ENCODE results near the gene ERC1.
A peak's percentile ranks its signal among the peaks of the same experiment; 100 is the strongest.

The ERC1 gene

DNA sequence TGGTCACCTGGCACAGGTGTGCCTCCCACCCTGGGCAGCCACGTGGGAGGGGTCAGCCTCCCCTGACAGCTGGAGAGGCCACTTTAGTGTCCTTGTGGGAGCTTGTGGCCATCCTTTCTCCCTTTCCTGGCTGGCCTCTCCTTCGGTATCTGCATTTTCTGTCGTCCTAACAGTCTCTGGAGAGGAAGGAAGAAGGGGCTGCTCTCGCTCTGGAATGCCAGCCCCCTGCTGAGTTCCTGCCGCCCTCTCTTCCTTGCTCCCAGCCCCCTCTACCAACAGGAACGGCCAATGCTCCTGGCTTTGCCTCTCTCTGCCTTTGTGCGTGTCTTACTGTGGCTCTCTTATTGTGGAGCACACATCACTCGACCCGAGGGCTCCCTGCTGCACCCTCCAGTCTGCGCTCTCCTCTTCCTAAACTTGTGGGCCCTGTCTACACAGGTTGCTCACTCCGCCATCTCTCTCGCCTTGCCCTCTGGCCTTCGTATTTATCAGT is 532.6 kb downstream of the ERC1 start:
- H3K9ac ChIP-seq (ENCODE audit: low read length): no peak overlapping the region
- H3K4me1 ChIP-seq (ENCODE audit: control insufficient read depth, low read depth, low read length): peaks cover 13% of the 10 kb centered on the region
- H3K4me3 ChIP-seq (ENCODE audit: low read length): peak overlapping the region; percentile 12
- H3K27me3 ChIP-seq (ENCODE audit: control insufficient read depth, insufficient read depth, low read length): peaks cover 44% of the 10 kb centered on the region
- H3K9me3 ChIP-seq (ENCODE audit: control insufficient read depth, low read depth, low read length): no peaks in the 10 kb centered on the region
- no peak overlapping the region for H3K27ac ChIP-seq (ENCODE audit: low read length)
- H3K36me3 ChIP-seq (ENCODE audit: control insufficient read depth, low read depth, low read length): no peaks in the 10 kb centered on the region

- H3K4me1 ChIP-seq (ENCODE audit: control insufficient read depth, low read depth, low read length): peaks cover 13% of the 10 kb centered on the region
- H3K27ac ChIP-seq (ENCODE audit: low read length): no peak overlapping the region
- peaks cover 60% of the 10 kb centered on the region for H3K27me3 ChIP-seq (ENCODE audit: control insufficient read depth, insufficient read depth, low read length)
- no peaks in the 10 kb centered on the region for H3K36me3 ChIP-seq (ENCODE audit: control insufficient read depth, low read depth, low read length)
- H3K4me3 ChIP-seq (ENCODE audit: low read length): no peak overlapping the region
- H3K9ac ChIP-seq (ENCODE audit: low read length): no peak overlapping the region
- no peaks in the 10 kb centered on the region for H3K9me3 ChIP-seq (ENCODE audit: control insufficient read depth, low read depth, low read length)
Measured at GRCh38 chr12:1525858-1526257, 534.8 kb downstream of the ERC1 start.

- Histone ChIP-seq H3K9ac (ENCODE audit: low read length) (no peak overlapping the region), H3K9me3 (ENCODE audit: control insufficient read depth, low read depth, low read length) (no peaks in the 10 kb centered on the region), H3K27me3 (ENCODE audit: control insufficient read depth, insufficient read depth, low read length) (peaks cover 79% of the 10 kb centered on the region), H3K36me3 (ENCODE audit: control insufficient read depth, low read depth, low read length) (no peaks in the 10 kb centered on the region), H3K4me1 (ENCODE audit: control insufficient read depth, low read depth, low read length) (peaks cover 13% of the 10 kb centered on the region), H3K27ac (ENCODE audit: low read length) (no peak overlapping the region), H3K4me3 (ENCODE audit: low read length) (no peak overlapping the region)
Measured at GRCh38 chr12:1527789-1528188, 536.8 kb downstream of the ERC1 start.

- peaks cover 87% of the 10 kb centered on the region for H3K27me3 ChIP-seq (ENCODE audit: control insufficient read depth, insufficient read depth, low read length)
- peaks cover 4% of the 10 kb centered on the region for H3K4me1 ChIP-seq (ENCODE audit: control insufficient read depth, low read depth, low read length)
- no peak overlapping the region for H3K27ac ChIP-seq (ENCODE audit: low read length)
- H3K9ac ChIP-seq (ENCODE audit: low read length): no peak overlapping the region
- no peak overlapping the region for H3K4me3 ChIP-seq (ENCODE audit: low read length)
- H3K9me3 ChIP-seq (ENCODE audit: control insufficient read depth, low read depth, low read length): no peaks in the 10 kb centered on the region
- no peaks in the 10 kb centered on the region for H3K36me3 ChIP-seq (ENCODE audit: control insufficient read depth, low read depth, low read length)
Measured at GRCh38 chr12:1528791-1529190, 537.8 kb downstream of the ERC1 start.

DNA sequence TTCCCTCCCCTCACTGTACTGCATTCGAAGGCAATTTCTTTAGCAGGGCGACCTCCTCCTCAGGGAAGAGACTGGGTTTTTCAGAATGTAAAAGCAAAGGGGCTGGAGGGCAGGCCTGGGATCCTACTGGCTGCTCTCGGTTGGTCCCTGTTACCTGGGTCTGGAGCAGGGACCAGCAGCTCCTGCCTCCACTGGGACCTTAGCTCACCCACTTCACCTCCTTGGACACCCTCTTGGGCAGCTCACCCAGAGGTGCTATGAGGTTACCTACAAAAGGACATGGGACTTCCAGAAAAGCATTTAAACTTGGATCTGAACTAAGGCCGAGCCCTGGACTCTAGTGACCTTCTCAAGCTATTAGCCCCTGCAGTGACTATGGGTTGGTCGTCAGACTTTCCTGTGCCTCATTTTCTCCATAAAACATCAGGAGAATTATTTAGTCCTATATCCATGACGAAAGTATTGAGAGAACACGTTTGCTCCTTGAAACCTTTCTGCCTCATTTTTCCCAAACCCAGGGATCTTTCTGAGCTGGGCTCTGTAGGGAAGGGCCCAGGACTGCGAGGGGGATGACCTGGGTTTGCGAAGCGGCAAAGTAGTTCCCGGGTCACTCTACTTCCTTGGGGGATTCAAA is 538.3 kb downstream of the ERC1 start:
- Histone ChIP-seq H3K27me3 (ENCODE audit: control insufficient read depth, insufficient read depth, low read length) (peaks cover 87% of the 10 kb centered on the region), H3K27ac (ENCODE audit: low read length) (no peak overlapping the region), H3K4me3 (ENCODE audit: low read length) (peak overlapping the region; percentile 23), H3K36me3 (ENCODE audit: control insufficient read depth, low read depth, low read length) (no peaks in the 10 kb centered on the region), H3K4me1 (ENCODE audit: control insufficient read depth, low read depth, low read length) (no peaks in the 10 kb centered on the region), H3K9me3 (ENCODE audit: control insufficient read depth, low read depth, low read length) (no peaks in the 10 kb centered on the region), H3K9ac (ENCODE audit: low read length) (no peak overlapping the region)

- H3K9me3 ChIP-seq (ENCODE audit: control insufficient read depth, low read depth, low read length): no peaks in the 10 kb centered on the region
- H3K4me3 ChIP-seq (ENCODE audit: low read length): peak overlapping the region; percentile 23
- no peaks in the 10 kb centered on the region for H3K36me3 ChIP-seq (ENCODE audit: control insufficient read depth, low read depth, low read length)
- H3K4me1 ChIP-seq (ENCODE audit: control insufficient read depth, low read depth, low read length): no peaks in the 10 kb centered on the region
- H3K9ac ChIP-seq (ENCODE audit: low read length): no peak overlapping the region
- peaks cover 84% of the 10 kb centered on the region for H3K27me3 ChIP-seq (ENCODE audit: control insufficient read depth, insufficient read depth, low read length)
- no peak overlapping the region for H3K27ac ChIP-seq (ENCODE audit: low read length)
Measured at GRCh38 chr12:1529862-1530591, 539.0 kb downstream of the ERC1 start.

DNA sequence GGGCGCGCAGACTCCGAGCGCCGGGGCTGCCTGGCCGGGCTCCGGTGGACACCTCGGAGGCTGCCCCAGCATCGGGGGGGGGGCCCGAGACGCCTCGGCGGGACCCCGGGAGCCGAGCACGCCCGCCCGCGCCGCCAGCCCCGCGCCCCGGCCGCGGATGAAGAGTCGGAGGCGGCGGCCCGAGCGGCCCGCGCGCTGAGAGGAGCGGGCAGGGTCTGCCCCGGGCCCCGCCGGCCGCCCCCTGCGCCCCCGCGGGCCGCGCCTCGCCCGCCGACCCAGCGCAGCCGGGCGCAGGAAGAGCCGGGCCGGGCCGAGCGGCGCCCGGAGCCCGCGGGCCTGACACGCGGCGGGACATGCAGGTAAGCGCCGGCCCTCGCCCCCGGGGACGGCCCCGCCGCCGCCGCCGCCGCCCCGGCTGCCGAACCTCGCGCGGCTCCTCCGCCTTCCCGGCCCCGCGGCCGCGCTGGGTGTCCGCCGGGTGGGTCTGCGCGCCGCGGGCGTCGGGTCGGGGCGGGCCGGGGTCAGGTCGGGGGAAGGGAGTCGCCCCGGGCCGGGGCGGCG is 539.6 kb downstream of the ERC1 start:
- Histone ChIP-seq H3K27ac (ENCODE audit: low read length) (no peak overlapping the region), H3K27me3 (ENCODE audit: control insufficient read depth, insufficient read depth, low read length) (peaks cover 81% of the 10 kb centered on the region), H3K4me3 (ENCODE audit: low read length) (peak overlapping the region; percentile 41), H3K36me3 (ENCODE audit: control insufficient read depth, low read depth, low read length) (no peaks in the 10 kb centered on the region), H3K4me1 (ENCODE audit: control insufficient read depth, low read depth, low read length) (no peaks in the 10 kb centered on the region), H3K9me3 (ENCODE audit: control insufficient read depth, low read depth, low read length) (no peaks in the 10 kb centered on the region), H3K9ac (ENCODE audit: low read length) (no peak overlapping the region)

DNA sequence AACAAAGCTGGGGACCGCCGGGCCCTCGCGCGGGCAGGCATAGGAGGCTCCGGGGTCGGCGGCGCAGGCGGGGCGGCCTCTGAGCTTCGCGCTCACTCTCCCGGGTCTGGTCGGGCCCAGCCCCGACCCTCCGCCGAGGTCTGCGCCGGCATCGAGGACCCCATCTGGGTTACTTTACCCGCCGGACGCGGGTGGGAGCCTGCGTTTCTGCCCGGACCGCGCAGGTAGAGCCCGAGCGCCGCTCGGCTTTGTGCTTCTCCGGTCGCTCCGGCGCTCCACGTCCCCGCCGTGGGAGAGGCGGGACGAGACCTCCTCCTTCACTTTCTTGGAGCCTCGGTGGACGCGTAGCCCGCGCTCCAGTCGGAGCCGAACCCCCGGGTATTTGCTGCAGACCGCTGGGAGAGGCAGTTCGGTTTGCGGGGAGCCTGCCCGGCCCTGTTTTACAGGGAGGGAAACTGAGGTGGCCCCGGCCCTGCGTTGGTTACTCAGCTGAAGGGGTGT is 540.2 kb downstream of the ERC1 start:
- no peaks in the 10 kb centered on the region for H3K9me3 ChIP-seq (ENCODE audit: control insufficient read depth, low read depth, low read length)
- peaks cover 78% of the 10 kb centered on the region for H3K27me3 ChIP-seq (ENCODE audit: control insufficient read depth, insufficient read depth, low read length)
- no peaks in the 10 kb centered on the region for H3K4me1 ChIP-seq (ENCODE audit: control insufficient read depth, low read depth, low read length)
- H3K27ac ChIP-seq (ENCODE audit: low read length): no peak overlapping the region
- no peak overlapping the region for H3K9ac ChIP-seq (ENCODE audit: low read length)
- peak overlapping the region; percentile 41 for H3K4me3 ChIP-seq (ENCODE audit: low read length)
- no peaks in the 10 kb centered on the region for H3K36me3 ChIP-seq (ENCODE audit: control insufficient read depth, low read depth, low read length)

- Histone ChIP-seq H3K36me3 (ENCODE audit: control insufficient read depth, low read depth, low read length) (no peaks in the 10 kb centered on the region), H3K4me3 (ENCODE audit: low read length) (peak overlapping the region; percentile 41), H3K27me3 (ENCODE audit: control insufficient read depth, insufficient read depth, low read length) (peaks cover 72% of the 10 kb centered on the region), H3K4me1 (ENCODE audit: control insufficient read depth, low read depth, low read length) (no peaks in the 10 kb centered on the region), H3K9me3 (ENCODE audit: control insufficient read depth, low read depth, low read length) (no peaks in the 10 kb centered on the region), H3K9ac (ENCODE audit: low read length) (no peak overlapping the region), H3K27ac (ENCODE audit: low read length) (no peak overlapping the region)
Measured at GRCh38 chr12:1531654-1532374, 540.8 kb downstream of the ERC1 start.

GRCh38 chr12:1532375-1533165 is 541.5 kb downstream of the ERC1 start:
- H3K9ac ChIP-seq (ENCODE audit: low read length): no peak overlapping the region
- H3K27me3 ChIP-seq (ENCODE audit: control insufficient read depth, insufficient read depth, low read length): peaks cover 65% of the 10 kb centered on the region
- no peaks in the 10 kb centered on the region for H3K36me3 ChIP-seq (ENCODE audit: control insufficient read depth, low read depth, low read length)
- H3K4me3 ChIP-seq (ENCODE audit: low read length): no peak overlapping the region
- no peaks in the 10 kb centered on the region for H3K9me3 ChIP-seq (ENCODE audit: control insufficient read depth, low read depth, low read length)
- no peaks in the 10 kb centered on the region for H3K4me1 ChIP-seq (ENCODE audit: control insufficient read depth, low read depth, low read length)
- no peak overlapping the region for H3K27ac ChIP-seq (ENCODE audit: low read length)

DNA sequence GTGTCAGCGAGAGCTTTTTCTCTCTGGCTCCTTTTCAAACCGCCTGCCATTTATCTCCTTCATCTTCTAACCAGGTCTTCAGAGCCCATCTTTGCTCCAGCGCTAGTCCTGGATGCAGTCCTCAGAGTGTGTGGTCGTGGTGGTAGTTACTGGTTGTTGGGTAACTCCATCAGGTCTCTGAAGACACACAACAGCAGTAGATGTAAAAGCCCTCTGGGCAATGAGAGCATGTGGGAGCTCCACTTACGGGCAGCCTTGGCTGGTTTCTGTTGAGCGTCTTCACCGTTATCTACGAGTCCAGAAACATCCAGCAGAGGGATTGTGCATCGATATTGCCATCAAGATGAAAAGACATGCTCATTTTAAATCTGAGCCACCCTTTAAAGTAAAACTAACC is 542.2 kb downstream of the ERC1 start:
- no peak overlapping the region for H3K27ac ChIP-seq (ENCODE audit: low read length)
- H3K36me3 ChIP-seq (ENCODE audit: control insufficient read depth, low read depth, low read length): no peaks in the 10 kb centered on the region
- no peaks in the 10 kb centered on the region for H3K9me3 ChIP-seq (ENCODE audit: control insufficient read depth, low read depth, low read length)
- H3K27me3 ChIP-seq (ENCODE audit: control insufficient read depth, insufficient read depth, low read length): peaks cover 59% of the 10 kb centered on the region
- H3K4me1 ChIP-seq (ENCODE audit: control insufficient read depth, low read depth, low read length): no peaks in the 10 kb centered on the region
- no peak overlapping the region for H3K4me3 ChIP-seq (ENCODE audit: low read length)
- no peak overlapping the region for H3K9ac ChIP-seq (ENCODE audit: low read length)

Data from iPS-18a (cell line).